Measurements from ENCODE around the gene SMTN.
"Not testable (repeated sequence)": the region's sequence is repeated elsewhere in the genome, so short reads cannot be mapped to it uniquely, and the experiment has no call there.

SMTN gene

GRCh38 chr22:31090217-31091085, 9.3 kb downstream of the SMTN start:
- Mint-ChIP-seq H3K36me3 (no peaks in the 10 kb centered on the region), H3K27ac (no peak overlapping the region), H3K27me3 (no peaks in the 10 kb centered on the region), H3K4me3 (peak overlapping the region; percentile 51), H3K4me1 (peaks cover 23% of the 10 kb centered on the region), H3K9me3 (no peaks in the 10 kb centered on the region)
- ATAC-seq (ENCODE audit: low read depth) (no peak), DNase-seq (ENCODE audit: low spot score in 2 of 2) (no peak)

DNA sequence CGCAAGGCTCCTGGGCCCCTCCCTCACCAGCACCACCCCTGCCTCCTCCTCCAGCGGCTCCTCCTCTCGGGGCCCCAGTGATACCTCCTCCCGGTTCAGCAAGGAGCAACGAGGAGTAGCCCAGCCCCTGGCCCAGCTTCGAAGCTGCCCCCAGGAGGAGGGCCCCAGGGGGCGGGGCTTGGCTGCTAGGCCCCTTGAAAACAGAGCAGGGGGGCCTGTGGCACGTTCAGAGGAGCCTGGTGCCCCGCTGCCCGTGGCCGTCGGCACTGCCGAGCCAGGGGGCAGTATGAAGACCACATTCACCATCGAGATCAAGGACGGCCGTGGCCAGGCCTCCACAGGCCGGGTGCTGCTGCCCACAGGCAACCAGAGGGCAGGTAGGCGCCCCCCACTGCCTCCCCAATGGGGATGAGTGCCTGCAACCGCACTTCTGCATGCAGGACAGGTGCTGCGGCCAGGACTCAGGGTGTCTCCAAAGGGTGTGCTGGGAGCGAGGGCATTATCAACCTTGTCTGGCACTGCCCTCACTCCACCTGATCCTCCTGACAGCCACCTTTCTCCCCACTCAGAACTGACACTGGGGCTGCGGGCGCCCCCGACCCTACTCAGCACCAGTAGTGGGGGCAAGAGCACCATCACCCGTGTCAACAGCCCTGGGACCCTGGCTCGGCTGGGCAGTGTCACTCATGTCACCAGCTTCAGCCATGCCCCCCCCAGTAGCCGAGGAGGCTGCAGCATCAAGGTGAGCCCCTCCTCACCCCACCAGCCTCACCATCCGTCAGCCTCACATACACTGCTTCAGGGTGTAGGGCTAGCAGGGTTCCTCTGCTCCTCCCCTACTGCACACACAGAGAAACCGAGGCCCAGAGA, 10.2 kb downstream of the SMTN start:
- Mint-ChIP-seq H3K4me3 (no peak overlapping the region), H3K4me1 (peaks cover 22% of the 10 kb centered on the region), H3K9me3 (no peaks in the 10 kb centered on the region), H3K27ac (no peak overlapping the region), H3K36me3 (peaks cover 6% of the 10 kb centered on the region), H3K27me3 (no peaks in the 10 kb centered on the region)
- ATAC-seq (ENCODE audit: low read depth) (no peak), DNase-seq (ENCODE audit: low spot score in 2 of 2) (no peak)

- no peaks in the 10 kb centered on the region for H3K27me3 Mint-ChIP-seq
- no peaks in the 10 kb centered on the region for H3K9me3 Mint-ChIP-seq
- H3K36me3 Mint-ChIP-seq = peaks cover 11% of the 10 kb centered on the region
- ATAC-seq (ENCODE audit: low read depth) = no peak
- DNase-seq (ENCODE audit: low spot score in 2 of 2) = no peak
- no peak overlapping the region for H3K4me3 Mint-ChIP-seq
- peaks cover 22% of the 10 kb centered on the region for H3K4me1 Mint-ChIP-seq
- no peak overlapping the region for H3K27ac Mint-ChIP-seq
These were observed 11.0 kb downstream of the SMTN start for GRCh38 chr22:31092161-31092560.

DNA sequence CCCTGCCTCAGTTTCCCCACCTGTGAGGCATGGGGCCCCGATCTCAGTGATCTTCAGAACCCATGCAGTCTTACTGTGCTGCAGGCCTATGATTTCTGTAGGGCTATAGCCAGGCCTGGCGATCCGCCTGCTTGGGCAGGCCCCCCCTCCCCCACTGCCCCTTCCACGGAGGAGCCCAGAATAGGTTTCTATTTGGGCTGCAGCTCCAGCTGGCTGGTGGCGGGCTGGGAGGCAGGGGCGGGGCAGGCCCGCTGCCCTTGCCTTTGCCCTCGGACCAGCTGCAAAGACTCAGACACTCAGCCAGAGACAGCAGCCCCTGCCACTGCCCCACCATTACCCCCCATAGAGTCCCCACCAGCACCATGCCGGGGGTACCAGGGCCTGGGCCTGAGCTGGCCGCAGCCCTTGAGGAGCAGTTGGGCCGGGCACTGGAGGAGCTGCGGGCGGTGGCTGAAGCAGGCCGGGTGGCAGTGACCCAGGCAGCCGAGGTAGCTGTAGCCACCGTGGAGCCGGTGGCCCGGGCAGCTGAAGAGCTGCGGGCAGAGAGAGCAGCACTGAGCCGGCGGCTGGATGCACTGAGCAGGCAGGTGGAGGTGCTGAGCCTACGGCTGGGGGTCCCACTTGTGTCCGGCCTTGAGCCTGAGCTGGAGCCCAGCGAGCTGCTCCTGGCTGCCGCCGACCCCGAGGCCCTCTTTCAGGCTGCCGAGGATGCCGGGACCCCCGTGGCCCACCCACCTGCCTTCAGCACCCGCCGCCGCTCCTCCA, 12.2 kb downstream of the SMTN start:
- Mint-ChIP-seq H3K27ac (no peak overlapping the region), H3K27me3 (no peaks in the 10 kb centered on the region), H3K9me3 (no peaks in the 10 kb centered on the region), H3K4me1 (peaks cover 22% of the 10 kb centered on the region), H3K36me3 (peaks cover 11% of the 10 kb centered on the region), H3K4me3 (no peak overlapping the region)
- DNase-seq (ENCODE audit: low spot score in 2 of 2) (no peak), ATAC-seq (ENCODE audit: low read depth) (no peak)

- Mint-ChIP-seq H3K36me3 (peaks cover 14% of the 10 kb centered on the region), H3K9me3 (no peaks in the 10 kb centered on the region), H3K4me1 (peaks cover 15% of the 10 kb centered on the region), H3K27ac (no peak overlapping the region), H3K4me3 (no peak overlapping the region), H3K27me3 (no peaks in the 10 kb centered on the region)
- ATAC-seq (ENCODE audit: low read depth) (no peak), DNase-seq (ENCODE audit: low spot score in 2 of 2) (no peak)
These were observed 13.0 kb downstream of the SMTN start for GRCh38 chr22:31094021-31094551.

DNA sequence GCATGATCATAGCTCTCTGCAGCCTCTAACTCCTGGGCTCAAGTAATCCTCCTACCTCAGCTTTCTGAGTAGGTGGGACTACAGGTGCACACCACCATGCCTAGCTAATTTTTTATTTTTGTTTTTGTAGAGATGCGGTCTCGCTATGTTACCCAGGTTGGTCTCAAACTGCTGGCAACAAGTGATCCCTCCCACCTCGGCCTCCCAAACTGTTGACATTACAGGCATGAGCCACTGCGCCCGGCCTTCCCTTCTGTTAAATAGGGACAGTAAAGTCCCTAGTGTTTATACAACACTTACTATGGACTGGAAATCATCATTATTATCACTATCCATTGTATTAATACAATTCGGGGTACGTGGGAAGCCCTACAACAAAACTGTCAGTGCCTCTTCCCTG, 13.6 kb downstream of the SMTN start:
- Mint-ChIP-seq H3K4me3 (no peak overlapping the region), H3K9me3 (no peaks in the 10 kb centered on the region), H3K27ac (no peak overlapping the region), H3K4me1 (peaks cover 9% of the 10 kb centered on the region), H3K27me3 (no peaks in the 10 kb centered on the region), H3K36me3 (peaks cover 14% of the 10 kb centered on the region)
- DNase-seq (ENCODE audit: low spot score in 2 of 2) (no peak), ATAC-seq (ENCODE audit: low read depth) (no peak)

DNA sequence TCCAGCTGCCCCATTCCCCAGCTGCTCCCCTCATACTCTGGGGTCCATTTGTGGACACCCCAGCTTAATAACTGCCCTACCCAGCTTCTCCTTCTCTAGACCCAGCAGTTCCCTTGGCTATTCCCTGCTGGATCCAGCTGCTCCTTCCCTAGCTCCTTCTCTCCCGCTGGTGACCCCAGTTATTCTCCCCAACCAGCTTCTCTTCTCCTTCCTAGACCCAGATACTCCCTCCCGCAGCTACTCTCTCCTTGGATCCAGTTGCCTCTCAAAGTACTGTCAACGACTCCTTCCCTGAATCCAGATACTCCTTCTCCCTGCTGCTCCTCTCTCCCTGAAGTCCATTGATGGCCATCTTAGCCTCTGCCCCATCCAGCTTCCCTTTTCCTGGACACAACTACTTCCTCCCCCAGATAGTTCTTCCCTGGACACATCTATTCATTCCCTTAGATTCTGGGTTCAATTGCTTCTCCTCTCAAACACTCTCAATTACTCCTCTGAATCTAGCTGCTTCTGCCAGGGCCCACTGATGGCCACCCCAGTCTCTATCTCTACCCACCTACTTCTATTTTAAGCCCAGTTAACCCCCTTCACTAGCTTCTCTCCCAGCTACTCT, 14.6 kb downstream of the SMTN start:
- H3K4me3 Mint-ChIP-seq = no peak overlapping the region
- no peaks in the 10 kb centered on the region for H3K9me3 Mint-ChIP-seq
- ATAC-seq (ENCODE audit: low read depth) (no peak), DNase-seq (ENCODE audit: low spot score in 2 of 2) (no peak)
- no peaks in the 10 kb centered on the region for H3K27me3 Mint-ChIP-seq
- H3K4me1 Mint-ChIP-seq = peaks cover 2% of the 10 kb centered on the region
- no peak overlapping the region for H3K27ac Mint-ChIP-seq
- H3K36me3 Mint-ChIP-seq = peaks cover 16% of the 10 kb centered on the region

- Mint-ChIP-seq H3K27ac (no peak overlapping the region), H3K4me3 (no peak overlapping the region), H3K36me3 (peaks cover 16% of the 10 kb centered on the region), H3K9me3 (no peaks in the 10 kb centered on the region), H3K4me1 (no peaks in the 10 kb centered on the region), H3K27me3 (no peaks in the 10 kb centered on the region)
- ATAC-seq (ENCODE audit: low read depth) (no peak), DNase-seq (ENCODE audit: low spot score in 2 of 2) (no peak)
These were observed 15.7 kb downstream of the SMTN start for GRCh38 chr22:31096657-31097279.

DNA sequence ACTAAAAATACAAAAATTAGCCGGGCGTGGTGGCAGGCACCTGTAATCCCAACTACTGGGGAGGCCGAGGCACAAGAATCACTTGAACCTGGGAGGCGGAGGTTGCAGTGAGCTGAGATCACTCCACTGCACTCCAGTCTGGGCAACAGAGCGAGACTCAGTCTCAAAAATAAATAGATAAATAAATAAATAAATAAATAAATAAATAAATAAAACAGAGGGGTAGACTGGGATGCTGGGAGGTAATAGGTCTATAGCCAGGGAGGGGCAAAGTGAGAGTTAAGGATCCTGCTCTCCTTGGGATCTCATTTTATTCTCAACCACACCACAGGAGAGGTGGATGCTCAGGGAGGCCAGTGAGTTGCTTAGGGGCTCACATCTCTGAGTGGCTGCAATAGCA, 16.4 kb downstream of the SMTN start:
- peaks cover 16% of the 10 kb centered on the region for H3K36me3 Mint-ChIP-seq
- H3K27ac Mint-ChIP-seq; H3K4me1 Mint-ChIP-seq; H3K27me3 Mint-ChIP-seq; ATAC-seq (ENCODE audit: low read depth); H3K4me3 Mint-ChIP-seq; H3K9me3 Mint-ChIP-seq; DNase-seq (ENCODE audit: low spot score in 2 of 2): not testable (repeated sequence)

- Mint-ChIP-seq H3K9me3 (no peaks in the 10 kb centered on the region), H3K4me3 (no peak overlapping the region), H3K4me1 (no peaks in the 10 kb centered on the region), H3K36me3 (peaks cover 16% of the 10 kb centered on the region), H3K27me3 (no peaks in the 10 kb centered on the region), H3K27ac (no peak overlapping the region)
- no peak for ATAC-seq (ENCODE audit: low read depth)
- DNase-seq (ENCODE audit: low spot score in 2 of 2) = no peak
These were observed 17.0 kb downstream of the SMTN start for GRCh38 chr22:31097941-31098631.

GRCh38 chr22:31098632-31099110, 17.6 kb downstream of the SMTN start:
- DNase-seq (ENCODE audit: low spot score in 2 of 2) (no peak), ATAC-seq (ENCODE audit: low read depth) (no peak)
- no peaks in the 10 kb centered on the region for H3K27me3 Mint-ChIP-seq
- H3K9me3 Mint-ChIP-seq = no peaks in the 10 kb centered on the region
- no peak overlapping the region for H3K27ac Mint-ChIP-seq
- peaks cover 16% of the 10 kb centered on the region for H3K36me3 Mint-ChIP-seq
- H3K4me3 Mint-ChIP-seq = no peak overlapping the region
- H3K4me1 Mint-ChIP-seq = no peaks in the 10 kb centered on the region

GRCh38 chr22:31099386-31099785, 18.3 kb downstream of the SMTN start:
- peaks cover 16% of the 10 kb centered on the region for H3K36me3 Mint-ChIP-seq

More at GRCh38 chr22:31099386-31099785, 18.3 kb downstream of the SMTN start:
- no peaks in the 10 kb centered on the region for H3K27me3 Mint-ChIP-seq
- H3K27ac Mint-ChIP-seq = no peak overlapping the region
- no peak for DNase-seq (ENCODE audit: low spot score in 2 of 2)
- H3K9me3 Mint-ChIP-seq = no peaks in the 10 kb centered on the region
- no peaks in the 10 kb centered on the region for H3K4me1 Mint-ChIP-seq
- no peak overlapping the region for H3K4me3 Mint-ChIP-seq
- ATAC-seq (ENCODE audit: low read depth) = no peak
